ENCODE measurements around the gene IFFO2. TPM values are rescaled to one million over a fixed set of nuclear protein-coding genes. Genes with fewer than 3 reads are reported as not detected.

Gene IFFO2
- total RNA-seq, 2 donors from 2014 or later = 4.6 to 6.4 TPM

DNA sequence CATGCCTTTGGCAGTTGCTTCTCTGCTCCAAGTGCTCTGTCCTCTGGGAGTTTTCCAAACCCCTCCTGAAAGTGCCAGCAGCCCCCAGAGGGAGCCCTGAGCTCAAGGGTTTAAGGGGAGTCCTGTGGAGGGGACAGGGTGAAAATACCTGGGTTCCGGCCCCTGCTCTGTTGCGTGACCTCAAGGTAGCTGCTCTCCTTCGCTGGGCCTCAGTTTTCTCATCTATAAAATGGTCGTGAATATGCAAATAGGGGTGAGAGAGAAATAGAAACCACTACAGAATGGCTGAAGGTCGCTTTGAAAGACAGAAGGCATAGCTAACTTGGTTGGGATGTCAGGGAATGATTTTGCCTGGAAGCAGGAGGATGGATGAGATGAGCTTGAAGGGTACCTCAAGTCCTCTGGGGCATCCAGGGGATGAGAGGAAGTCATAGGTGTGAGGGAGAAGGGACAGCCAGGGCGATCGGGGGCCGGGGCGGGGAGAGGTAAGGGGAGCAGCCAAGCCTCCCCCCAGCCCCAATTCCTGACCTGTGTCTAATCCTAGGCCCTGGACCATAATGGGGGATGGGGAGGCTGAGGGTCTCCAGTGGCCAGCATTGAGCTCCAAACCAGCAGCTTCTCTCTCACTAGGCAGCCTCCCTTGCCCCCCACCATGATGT, 12.4 kb downstream of the IFFO2 start:
- TF ChIP-seq, protein P1, sequence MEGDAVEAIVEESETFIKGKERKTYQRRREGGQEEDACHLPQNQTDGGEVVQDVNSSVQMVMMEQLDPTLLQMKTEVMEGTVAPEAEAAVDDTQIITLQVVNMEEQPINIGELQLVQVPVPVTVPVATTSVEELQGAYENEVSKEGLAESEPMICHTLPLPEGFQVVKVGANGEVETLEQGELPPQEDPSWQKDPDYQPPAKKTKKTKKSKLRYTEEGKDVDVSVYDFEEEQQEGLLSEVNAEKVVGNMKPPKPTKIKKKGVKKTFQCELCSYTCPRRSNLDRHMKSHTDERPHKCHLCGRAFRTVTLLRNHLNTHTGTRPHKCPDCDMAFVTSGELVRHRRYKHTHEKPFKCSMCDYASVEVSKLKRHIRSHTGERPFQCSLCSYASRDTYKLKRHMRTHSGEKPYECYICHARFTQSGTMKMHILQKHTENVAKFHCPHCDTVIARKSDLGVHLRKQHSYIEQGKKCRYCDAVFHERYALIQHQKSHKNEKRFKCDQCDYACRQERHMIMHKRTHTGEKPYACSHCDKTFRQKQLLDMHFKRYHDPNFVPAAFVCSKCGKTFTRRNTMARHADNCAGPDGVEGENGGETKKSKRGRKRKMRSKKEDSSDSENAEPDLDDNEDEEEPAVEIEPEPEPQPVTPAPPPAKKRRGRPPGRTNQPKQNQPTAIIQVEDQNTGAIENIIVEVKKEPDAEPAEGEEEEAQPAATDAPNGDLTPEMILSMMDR (conservative IDR thresholded peaks at IDR 0.05) = no peak
- H3K4me1 ChIP-seq (ENCODE audit: control insufficient read depth, insufficient read depth, low read length) = peaks cover 14% of the 10 kb centered on the region
- H3K27ac ChIP-seq (ENCODE audit: low read depth, low read length) = no peak overlapping the region
- WGBS, 2 experiments (ENCODE audit: insufficient coverage in 1 of 2, insufficient read length in 1 of 2) = 89 to 96% methylated on average over 5 to 9 of the region's 9 CpGs
- no peaks in the 10 kb centered on the region for H3K36me3 ChIP-seq (ENCODE audit: control insufficient read depth, insufficient read depth, low read length)
- Mint-ChIP-seq H3K27ac (peak overlapping the region; percentile 26), H3K9me3 (no peaks in the 10 kb centered on the region), H3K4me1 (peaks cover 32% of the 10 kb centered on the region), H3K27me3 (ENCODE audit: insufficient read depth) (no peaks in the 10 kb centered on the region), H3K36me3 (ENCODE audit: low read depth) (no peaks in the 10 kb centered on the region), H3K4me3 (no peak overlapping the region)
- no peak overlapping the region for H3K4me3 ChIP-seq (ENCODE audit: low read length)
- no peak for DNase-seq
- H3K9ac ChIP-seq (ENCODE audit: extremely low read depth, low read length, poor library complexity, severe bottlenecking) = no peak overlapping the region
- H3K27me3 ChIP-seq (ENCODE audit: control insufficient read depth, insufficient read depth, low read length, poor library complexity, severe bottlenecking) = no peaks in the 10 kb centered on the region
- no peaks in the 10 kb centered on the region for H3K9me3 ChIP-seq (ENCODE audit: control insufficient read depth, low read length)

DNA sequence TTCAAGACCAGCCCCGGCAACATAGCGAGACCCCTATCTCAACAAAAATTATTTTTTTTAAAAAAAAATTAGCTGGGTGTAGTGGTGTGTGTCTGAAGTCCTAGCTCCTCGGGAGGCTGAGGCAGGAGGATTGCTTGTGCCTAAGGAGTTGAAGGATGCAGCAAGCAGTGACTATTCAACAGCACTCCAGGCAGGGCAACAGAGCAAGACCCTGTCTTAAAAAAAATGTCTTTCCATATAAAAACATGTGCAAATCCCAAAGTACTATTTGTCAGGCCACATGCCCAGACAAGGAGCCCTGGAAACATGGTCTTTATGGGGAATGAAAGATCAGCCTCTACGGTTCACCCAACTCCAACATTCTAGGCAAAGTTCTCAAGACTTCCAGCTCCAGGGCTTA, 13.3 kb downstream of the IFFO2 start:
- Histone ChIP-seq H3K4me1 (ENCODE audit: control insufficient read depth, insufficient read depth, low read length) (peaks cover 14% of the 10 kb centered on the region), H3K36me3 (ENCODE audit: control insufficient read depth, insufficient read depth, low read length) (no peaks in the 10 kb centered on the region), H3K9ac (ENCODE audit: extremely low read depth, low read length, poor library complexity, severe bottlenecking) (no peak overlapping the region), H3K9me3 (ENCODE audit: control insufficient read depth, low read length) (no peaks in the 10 kb centered on the region), H3K27me3 (ENCODE audit: control insufficient read depth, insufficient read depth, low read length, poor library complexity, severe bottlenecking) (no peaks in the 10 kb centered on the region), H3K4me3 (ENCODE audit: low read length) (no peak overlapping the region), H3K27ac (ENCODE audit: low read depth, low read length) (peak overlapping the region; percentile 41)
- TF ChIP-seq, protein P1 (conservative IDR thresholded peaks at IDR 0.05) = no peak
- 83 to 96% methylated on average over 1 to 3 of the region's 4 CpGs for WGBS, 2 experiments (ENCODE audit: insufficient coverage in 1 of 2, insufficient read length in 1 of 2)
- DNase-seq = no peak
- H3K9me3 Mint-ChIP-seq = no peaks in the 10 kb centered on the region
- H3K27ac Mint-ChIP-seq = no peak overlapping the region
- H3K27me3 Mint-ChIP-seq (ENCODE audit: insufficient read depth) = no peaks in the 10 kb centered on the region
- peaks cover 27% of the 10 kb centered on the region for H3K4me1 Mint-ChIP-seq
- H3K36me3 Mint-ChIP-seq (ENCODE audit: low read depth) = no peaks in the 10 kb centered on the region
- H3K4me3 Mint-ChIP-seq = no peak overlapping the region

DNA sequence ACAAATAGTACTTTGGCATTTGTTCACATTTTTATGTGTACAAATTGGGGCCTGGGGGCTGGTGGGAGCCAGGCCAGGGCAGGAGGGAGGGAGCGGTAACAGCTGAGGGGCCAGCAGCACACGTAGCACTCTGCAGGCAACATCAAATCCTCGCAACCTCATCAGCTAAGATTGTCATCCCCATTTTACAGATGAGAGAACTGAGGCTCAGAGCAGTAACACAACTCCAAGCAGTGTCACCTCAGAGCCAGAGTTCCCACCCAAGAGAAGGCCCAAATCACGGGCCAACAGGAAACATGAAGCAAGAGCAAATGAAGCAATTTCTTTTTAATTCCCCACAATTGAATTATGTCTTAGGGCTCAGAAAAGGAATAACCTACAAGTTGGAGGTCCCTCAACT, 14.1 kb downstream of the IFFO2 start:
- H3K27ac Mint-ChIP-seq = peak overlapping the region; percentile 39
- Histone ChIP-seq H3K9ac (ENCODE audit: extremely low read depth, low read length, poor library complexity, severe bottlenecking) (no peak overlapping the region), H3K4me1 (ENCODE audit: control insufficient read depth, insufficient read depth, low read length) (peaks cover 14% of the 10 kb centered on the region), H3K27ac (ENCODE audit: low read depth, low read length) (peak overlapping the region; percentile 87), H3K4me3 (ENCODE audit: low read length) (no peak overlapping the region), H3K27me3 (ENCODE audit: control insufficient read depth, insufficient read depth, low read length, poor library complexity, severe bottlenecking) (no peaks in the 10 kb centered on the region), H3K9me3 (ENCODE audit: control insufficient read depth, low read length) (no peaks in the 10 kb centered on the region), H3K36me3 (ENCODE audit: control insufficient read depth, insufficient read depth, low read length) (no peaks in the 10 kb centered on the region)
- peaks cover 27% of the 10 kb centered on the region for H3K4me1 Mint-ChIP-seq
- H3K27me3 Mint-ChIP-seq (ENCODE audit: insufficient read depth) = no peaks in the 10 kb centered on the region
- no peak overlapping the region for H3K4me3 Mint-ChIP-seq
- TF ChIP-seq, protein P1 (conservative IDR thresholded peaks at IDR 0.05) = no peak
- 94% methylated on average over 4 of the region's 4 CpGs; no CpG with 5 or more reads in 1 of the 2 experiments for WGBS, 2 experiments (ENCODE audit: insufficient coverage in 1 of 2, insufficient read length in 1 of 2)
- no peaks in the 10 kb centered on the region for H3K36me3 Mint-ChIP-seq (ENCODE audit: low read depth)
- no peaks in the 10 kb centered on the region for H3K9me3 Mint-ChIP-seq
- DNase-seq = no peak

Measured in endodermal cell (in vitro differentiated cells).